GM19099 (cell line): ENCODE results near the gene SASH1.

Experiments used
- POLR2A ChIP-seq: IDR thresholded peaks from 3 replicates; pipeline ENCODE4 v1.6.1; 2011; ENCODE audit warnings: low read depth; ENCODE audit not compliant: insufficient read length; ENCODE audit errors: extremely low read depth

SASH1 gene

DNA sequence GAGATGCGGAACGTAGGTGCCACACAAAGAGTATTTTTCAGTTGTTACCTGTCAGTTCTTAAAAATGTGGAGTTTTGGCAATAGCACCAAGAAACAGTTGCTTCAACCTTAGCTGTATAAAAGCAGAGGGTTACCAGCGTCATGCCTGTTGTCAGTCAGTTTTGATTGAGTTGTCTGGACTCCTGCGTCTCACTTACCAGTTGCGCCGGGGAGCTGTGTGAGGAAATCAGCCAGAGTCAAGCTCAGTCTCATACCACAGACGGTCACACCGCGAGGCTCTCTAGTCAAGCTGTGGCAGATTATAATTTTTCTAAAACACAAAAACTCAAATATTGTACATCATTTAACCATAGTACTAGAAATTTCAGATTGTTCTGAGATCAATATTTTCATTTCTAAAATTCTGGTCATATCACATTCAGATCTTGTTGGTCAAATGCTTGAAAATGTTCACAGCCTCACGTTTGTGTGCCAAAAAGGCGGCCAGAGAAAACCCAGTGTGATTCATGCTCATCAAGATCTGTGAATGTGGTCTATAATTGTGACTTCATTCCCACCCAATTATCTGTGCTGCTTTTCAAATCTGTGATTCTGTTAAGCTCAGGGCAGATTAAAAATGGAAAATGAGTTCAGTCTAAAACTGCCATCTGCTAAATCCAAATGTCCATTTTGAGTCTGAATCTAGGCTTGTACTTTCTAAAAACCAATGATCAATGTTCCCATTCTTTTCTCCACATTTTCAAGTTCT is 37.5 kb downstream of the SASH1 start:
- TF ChIP-seq POLR2A: no peak

DNA sequence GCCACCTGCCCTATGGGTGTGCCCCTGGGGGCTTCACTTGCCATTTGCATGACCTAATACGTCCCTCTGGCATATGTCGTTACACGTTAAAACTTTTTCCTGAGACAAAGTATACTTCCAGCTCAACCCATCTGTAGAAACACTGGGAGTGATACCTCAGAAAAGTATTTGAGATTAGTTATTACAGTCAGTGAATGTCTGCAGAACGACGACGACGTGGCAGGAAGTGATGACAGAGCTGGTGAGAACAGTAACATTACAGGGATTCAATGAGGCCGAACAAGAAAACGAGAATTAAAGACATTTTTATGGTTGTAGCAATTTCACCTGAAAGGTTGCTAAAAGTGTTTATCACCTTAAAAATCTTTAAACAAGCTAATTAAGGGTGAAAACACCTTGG is 40.2 kb downstream of the SASH1 start:
- TF ChIP-seq POLR2A: no peak

DNA sequence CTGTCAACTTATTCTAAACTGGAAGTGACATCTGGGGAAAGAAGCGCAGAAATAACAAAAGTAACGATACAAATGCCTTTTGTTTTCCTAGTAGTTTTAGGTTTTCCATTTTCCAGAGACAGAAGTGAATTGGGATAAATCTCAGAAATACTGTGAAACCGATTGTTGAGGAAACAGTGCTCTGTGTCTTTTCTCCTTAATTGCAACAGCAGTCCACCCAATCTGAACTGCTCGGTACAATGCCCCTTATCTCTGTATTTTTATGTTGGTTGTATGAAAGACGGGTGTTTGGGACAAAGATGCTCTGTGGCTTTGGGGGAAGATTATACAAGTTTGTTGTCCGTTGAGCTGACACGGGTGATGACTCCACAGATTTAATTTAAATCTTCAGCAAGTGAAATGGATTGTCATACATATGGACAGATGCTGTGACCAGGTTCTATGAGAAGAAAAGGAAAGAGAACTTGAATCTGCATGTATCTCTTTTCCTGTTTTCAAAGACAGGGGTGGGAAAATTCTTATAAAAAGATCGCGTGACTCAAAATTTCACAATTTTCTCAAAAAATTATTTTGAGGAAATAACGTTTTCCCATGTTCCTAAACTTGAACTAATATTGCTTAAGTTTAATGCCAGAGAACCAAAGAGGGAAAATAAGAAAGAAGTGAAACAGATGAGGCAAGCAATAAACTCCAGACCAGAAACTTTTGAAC is 41.2 kb downstream of the SASH1 start:
- TF ChIP-seq POLR2A: no peak

DNA sequence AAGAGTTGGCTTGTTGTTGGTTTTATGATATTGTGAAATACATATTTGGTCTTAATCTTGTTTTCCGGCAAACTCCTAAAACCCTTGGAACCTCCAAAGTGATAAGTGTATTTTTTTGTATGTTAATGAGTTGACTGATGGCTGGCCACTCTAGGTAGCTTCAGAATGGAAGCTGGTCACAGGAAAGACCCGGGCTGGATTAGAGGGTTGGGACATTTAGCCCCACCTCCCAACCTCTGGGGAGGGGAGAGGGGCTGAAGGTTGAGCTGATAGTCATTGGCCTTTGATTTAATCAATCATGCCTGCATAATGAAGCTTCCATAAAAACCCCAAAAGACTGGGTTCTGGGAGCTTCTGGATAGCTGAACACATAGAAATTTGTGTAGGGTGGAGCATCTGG is 42.7 kb downstream of the SASH1 start:
- no peak for TF ChIP-seq POLR2A

DNA sequence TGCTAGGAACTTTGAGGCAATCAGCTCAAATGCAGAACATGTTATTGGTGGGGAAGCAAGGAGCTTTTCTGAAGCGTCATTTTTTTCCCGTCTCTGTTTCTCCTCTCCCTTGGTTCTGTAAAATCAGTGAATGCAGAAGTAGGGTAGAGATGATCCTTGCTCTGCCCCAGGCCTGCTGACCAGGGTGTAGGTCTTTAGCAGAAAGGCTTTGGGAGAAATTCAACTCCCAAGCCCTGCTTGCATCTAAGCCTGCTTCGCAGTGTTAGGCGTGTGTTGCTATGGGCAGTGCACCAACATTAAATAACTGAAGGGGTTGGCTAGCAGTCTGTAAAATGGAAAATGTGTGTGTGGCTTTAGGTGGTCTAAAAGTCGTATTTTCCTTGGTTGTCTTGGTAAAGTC is 45.9 kb downstream of the SASH1 start:
- no peak for TF ChIP-seq POLR2A

DNA sequence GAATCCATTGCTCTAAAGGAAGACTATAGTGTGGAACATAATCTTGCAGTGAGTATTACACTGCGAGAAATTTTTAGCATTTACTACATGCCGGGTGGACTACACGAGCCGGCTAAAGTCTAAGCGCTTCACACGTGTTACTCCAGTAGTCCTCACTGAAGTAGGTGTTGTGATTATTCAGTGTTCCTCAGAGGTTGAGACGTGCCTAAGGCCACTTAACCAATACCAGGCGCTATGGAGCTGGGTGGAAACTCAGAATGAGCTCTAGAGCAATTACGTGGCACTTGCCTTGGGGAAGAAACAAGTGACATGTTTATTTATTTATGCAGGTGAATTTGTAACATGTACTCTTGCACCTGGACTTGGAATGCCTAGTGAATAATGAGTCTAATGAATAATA is 46.4 kb downstream of the SASH1 start:
- TF ChIP-seq POLR2A: no peak

DNA sequence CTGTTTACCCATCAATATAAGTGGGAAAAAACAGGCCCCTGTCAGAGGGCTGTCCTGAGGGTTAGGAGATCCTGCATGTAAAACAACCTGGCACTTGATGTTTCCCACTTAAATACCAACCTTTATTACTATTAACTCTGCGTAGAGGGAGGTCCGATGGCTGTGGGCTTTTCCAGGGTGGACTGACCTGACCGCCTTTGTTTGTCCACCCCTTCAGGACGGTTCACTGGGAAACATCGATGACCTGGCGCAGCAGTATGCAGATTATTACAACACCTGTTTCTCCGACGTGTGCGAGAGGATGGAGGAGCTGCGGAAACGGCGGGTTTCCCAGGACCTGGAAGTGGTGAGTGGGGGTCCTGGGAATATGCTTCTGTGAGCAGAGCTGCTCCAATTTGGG is 47.3 kb downstream of the SASH1 start:
- TF ChIP-seq POLR2A: no peak

DNA sequence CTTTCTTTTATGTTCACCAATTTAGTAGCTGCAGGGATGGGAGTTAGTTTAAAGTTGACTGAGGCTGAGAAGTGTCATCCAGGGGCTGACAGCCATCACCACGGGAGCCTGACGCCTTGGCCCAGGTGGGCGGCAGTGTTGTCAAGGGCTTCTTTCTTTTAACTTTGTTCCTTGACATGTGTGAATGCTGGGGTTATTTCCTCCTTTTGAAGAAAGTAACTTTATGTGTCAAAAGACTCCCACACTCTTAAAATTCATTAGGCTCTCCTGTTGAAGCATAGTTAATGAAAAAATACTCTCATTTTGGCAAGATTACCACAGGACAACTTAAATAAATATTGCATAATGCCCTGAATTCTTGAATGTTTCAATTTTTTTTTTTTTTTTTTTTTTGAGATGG is 50.0 kb downstream of the SASH1 start:
- no peak for TF ChIP-seq POLR2A

DNA sequence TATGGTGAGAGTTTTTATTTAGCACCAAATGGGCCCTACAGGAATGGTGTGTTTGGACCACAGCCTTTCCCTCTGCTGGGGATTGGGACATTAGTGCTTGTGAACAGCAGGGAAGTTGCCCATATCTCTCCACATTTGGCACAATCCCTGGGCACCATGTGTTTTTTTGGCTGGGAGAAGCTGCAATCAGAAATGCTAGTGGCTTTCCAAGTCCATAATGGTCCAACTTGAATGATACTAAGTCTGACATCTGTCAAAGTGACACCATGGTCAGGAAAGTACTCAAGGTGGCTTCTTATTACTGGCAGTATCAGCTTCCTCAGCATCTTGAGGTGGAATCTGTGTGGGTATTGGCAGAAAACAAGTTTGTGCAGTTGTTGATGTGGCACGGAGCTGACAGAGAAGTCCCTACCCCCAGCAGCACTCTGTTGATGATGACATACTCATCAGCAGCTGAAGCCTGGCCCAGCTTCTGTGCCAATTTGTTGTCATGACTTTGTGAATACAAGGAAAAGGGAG is 53.0 kb downstream of the SASH1 start:
- no peak for TF ChIP-seq POLR2A

DNA sequence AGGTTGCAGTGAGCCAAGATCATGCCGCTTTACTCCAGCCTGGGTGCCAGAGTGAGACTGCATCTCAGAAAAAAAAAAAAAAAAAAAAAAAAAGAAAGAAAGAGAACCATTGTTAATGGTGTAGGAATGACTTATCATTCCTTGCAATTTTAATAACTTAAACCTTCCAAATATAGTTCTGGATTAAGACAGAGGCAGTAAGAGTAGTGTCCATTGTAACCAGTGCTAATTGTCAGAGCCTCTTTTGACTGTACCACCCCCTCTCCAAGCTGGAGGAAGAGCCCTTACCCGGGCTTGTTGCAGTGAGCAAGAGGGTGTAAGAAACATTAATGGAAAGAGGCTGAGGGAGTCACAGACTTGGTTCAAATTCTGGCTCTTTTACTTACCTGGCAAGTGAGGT is 53.8 kb downstream of the SASH1 start:
- no peak for TF ChIP-seq POLR2A

DNA sequence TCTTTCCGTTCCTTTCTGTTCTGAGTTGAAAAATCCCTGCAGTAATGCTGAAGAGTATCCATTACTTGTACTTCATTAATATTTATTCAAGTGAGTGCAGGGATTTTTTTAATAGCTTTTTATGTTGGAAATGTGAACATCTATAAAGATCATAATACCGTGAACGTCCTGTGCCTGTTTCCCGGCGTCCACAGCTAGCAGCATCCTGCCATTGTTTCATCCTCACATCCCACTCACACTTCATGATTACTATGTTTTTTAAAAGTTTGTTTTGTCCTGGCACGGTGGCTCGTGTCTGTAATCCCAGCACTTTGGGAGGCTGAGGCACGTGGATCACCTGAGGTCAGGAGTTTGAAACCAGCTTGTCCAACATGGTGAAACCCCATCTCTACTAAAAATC is 54.3 kb downstream of the SASH1 start:
- no peak for TF ChIP-seq POLR2A

DNA sequence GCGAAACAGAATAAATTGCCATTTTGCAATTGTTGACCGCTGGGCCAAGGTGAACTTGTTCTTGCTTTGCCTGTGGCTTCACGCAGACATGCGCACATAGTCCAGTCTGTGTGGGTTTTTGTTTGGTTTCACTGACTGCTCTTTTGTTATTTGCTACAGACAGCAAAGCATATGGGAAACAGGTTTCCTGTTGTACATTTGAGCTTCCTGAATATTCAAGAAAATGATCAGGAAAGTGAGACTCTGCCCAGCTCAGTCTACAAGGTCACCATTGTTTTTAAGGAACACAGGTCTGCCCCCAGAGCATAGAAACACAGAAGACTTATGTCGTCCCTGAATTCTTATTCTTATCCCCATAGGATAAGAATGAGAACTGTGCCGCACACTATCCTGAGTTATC is 55.6 kb downstream of the SASH1 start:
- TF ChIP-seq POLR2A: no peak

DNA sequence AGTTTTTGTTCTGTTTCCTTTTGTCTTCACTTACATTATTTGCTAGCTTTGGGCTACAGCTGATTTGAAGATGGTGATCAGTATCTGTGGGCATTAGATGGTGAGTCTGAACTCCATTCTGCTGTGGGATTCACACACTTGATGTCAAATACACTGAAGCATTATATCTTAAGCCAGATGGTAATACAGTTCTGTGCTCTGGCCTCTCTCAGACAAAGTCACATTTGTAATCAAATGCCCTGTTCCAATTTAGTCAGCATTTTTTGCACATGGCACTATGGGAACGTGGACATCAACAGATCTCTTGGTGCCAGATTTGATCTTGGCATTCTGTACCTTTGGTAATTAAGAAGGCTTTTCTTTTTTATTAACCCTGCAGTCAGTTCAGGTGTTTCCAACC is 56.0 kb downstream of the SASH1 start:
- TF ChIP-seq POLR2A: no peak

DNA sequence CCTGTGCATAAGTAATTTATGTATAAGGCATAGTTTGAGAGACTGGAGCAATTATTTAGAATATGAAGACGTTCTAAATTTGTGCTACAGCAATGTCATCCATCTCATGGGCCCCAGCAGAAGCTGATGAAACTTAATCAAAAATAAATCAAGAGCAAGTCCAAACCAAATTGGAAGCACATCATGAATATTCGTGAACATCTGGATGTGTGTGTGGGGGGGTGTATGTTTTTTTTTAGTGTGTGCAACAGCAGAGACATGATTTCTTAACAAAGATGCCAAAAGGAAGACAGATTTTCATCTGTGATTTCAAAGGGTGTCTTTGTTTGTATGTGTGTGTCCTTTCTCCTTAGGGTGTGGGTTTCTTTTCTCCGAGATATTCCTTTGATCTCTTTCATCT is 58.9 kb downstream of the SASH1 start:
- TF ChIP-seq POLR2A: no peak

DNA sequence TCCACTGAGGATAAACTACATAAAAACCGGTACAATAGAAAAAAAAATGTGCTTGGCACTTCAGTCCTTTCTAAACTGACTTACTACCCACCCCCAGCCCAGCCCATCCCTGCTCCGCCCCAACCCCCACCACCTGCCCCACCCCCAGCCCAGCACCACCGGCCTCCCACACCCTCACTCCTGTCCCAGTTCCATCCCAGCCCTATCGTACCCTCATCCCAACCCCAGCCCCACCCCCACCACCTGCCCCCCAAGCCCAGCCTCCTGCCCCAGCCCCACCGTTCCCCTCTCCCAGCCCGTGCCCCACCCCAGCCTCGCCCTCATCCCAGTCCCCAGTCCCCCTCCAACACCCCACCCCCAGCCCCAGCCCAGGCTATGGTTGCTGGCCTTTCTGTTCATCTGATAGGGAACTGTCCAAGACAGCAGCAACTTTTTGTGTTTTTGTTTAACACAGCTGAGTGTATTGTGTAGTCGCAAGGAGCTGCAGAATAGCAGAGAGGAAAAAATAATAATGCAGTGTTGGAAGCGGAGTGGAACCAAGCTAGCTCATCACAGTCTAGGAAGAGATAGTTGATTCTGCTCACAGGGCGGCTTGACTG is 61.9 kb downstream of the SASH1 start:
- no peak for TF ChIP-seq POLR2A

DNA sequence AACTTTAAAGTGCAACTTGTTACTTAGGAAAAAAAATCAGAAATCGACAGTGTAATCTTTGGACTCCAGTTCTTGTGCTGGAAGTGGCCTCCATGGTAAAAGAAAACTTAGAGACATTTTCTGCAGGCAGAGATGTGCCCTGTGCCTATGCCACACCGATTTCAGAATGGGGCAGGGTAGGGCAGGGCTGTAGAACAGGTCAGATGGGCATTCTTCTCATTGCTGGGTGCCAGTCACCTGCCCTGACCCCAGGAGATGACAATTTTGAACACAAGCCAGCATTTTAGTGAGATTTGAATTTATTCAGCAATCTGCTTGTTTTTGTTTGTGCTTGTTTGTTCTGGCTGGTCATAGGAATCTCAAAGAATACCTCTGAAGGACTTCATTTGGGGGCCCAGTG is 63.3 kb downstream of the SASH1 start:
- no peak for TF ChIP-seq POLR2A
